Neural progenitor cell (in vitro differentiated cells): Measurements from ENCODE around the gene MIPEP. TPM values are rescaled to one million over a fixed set of nuclear protein-coding genes. Genes with fewer than 3 reads are reported as not detected.

Source experiments
- DNase-seq: peaks from one replicate; pipeline ENCODE4 v3.0.0-alpha.2; 2016; ENCODE audit warnings: low spot score
- H2AFZ ChIP-seq: fragments of 200-600 bp; sonication (generic); replicated peaks from 2 replicates; pipeline ENCODE4 v1.6.1; 2016; ENCODE audit warnings: antibody characterized with exemption
- H3F3A ChIP-seq: fragments of 200-600 bp; sonication (generic); 2 replicates; pipeline ENCODE4 v1.6.1; 2016; ENCODE audit warnings: antibody characterized with exemption, low read depth
- H3K27ac ChIP-seq: fragments of 200-600 bp; sonication (generic); 2 replicates; pipeline ENCODE4 v1.5.1; 2016; ENCODE audit warnings: mild to moderate bottlenecking
- H3K27me3 ChIP-seq: fragments of 200-600 bp; sonication (generic); 2 replicates; pipeline ENCODE4 v1.6.1; 2016; ENCODE audit warnings: mild to moderate bottlenecking, moderate library complexity
- H3K36me3 ChIP-seq: fragments of 200-600 bp; sonication (generic); 2 replicates; pipeline ENCODE4 v1.5.1; 2016
- H3K4me1 ChIP-seq: fragments of 200-600 bp; sonication (generic); 2 replicates; pipeline ENCODE4 v1.6.1; 2016; ENCODE audit warnings: mixed run types
- H3K4me2 ChIP-seq: fragments of 200-600 bp; sonication (generic); 2 replicates; pipeline ENCODE4 v1.6.1; 2016
- H3K4me3 ChIP-seq: fragments of 200-600 bp; sonication (generic); 2 replicates; pipeline ENCODE4 v1.5.1; 2016
- H3K79me2 ChIP-seq: fragments of 200-600 bp; sonication (generic); 2 replicates; pipeline ENCODE4 v1.6.1; 2016; ENCODE audit warnings: low read depth
- H3K9ac ChIP-seq: fragments of 200-600 bp; sonication (generic); 2 replicates; pipeline ENCODE4 v1.6.1; 2016
- H3K9me3 ChIP-seq: fragments of 200-600 bp; sonication (generic); 2 replicates; pipeline ENCODE4 v1.5.1; 2016; ENCODE audit warnings: low read depth
- H4K20me1 ChIP-seq: fragments of 200-600 bp; sonication (generic); 2 replicates; pipeline ENCODE4 v1.6.1; 2016; ENCODE audit warnings: low read depth
- H3K27ac Mint-ChIP-seq: 3 replicates; pipeline ENCODE4 v1.8.0; 2021; ENCODE audit warnings: mixed read lengths
- H3K27me3 Mint-ChIP-seq: 2 replicates; pipeline ENCODE4 v1.8.0; 2022; ENCODE audit warnings: low read depth, mild to moderate bottlenecking, inconsistent platforms, moderate library complexity, mixed read lengths; ENCODE audit not compliant: insufficient read depth
- H3K36me3 Mint-ChIP-seq: 3 replicates; pipeline ENCODE4 v1.8.0; 2021; ENCODE audit warnings: mixed read lengths
- H3K4me1 Mint-ChIP-seq: 3 replicates; pipeline ENCODE4 v1.8.0; 2021; ENCODE audit warnings: mixed read lengths
- H3K4me3 Mint-ChIP-seq: 3 replicates; pipeline ENCODE4 v1.8.0; 2021; ENCODE audit warnings: mild to moderate bottlenecking, moderate library complexity, mixed read lengths
- H3K9me3 Mint-ChIP-seq: 3 replicates; pipeline ENCODE4 v1.8.0; 2020; ENCODE audit warnings: mixed read lengths
- EZH2 ChIP-seq: fragments of 200-600 bp; sonication (generic); IDR thresholded peaks from 2 replicates; pipeline ENCODE4 v1.6.1; 2017; ENCODE audit warnings: antibody characterized with exemption, mild to moderate bottlenecking, moderate library complexity
- EZH2phosphoT487 ChIP-seq: fragments of 200-600 bp; sonication (generic); IDR thresholded peaks from 2 replicates; pipeline ENCODE4 v1.6.1; 2017; ENCODE audit warnings: antibody characterized with exemption
- total RNA-seq: library from RNA; depleted of rRNA; stranded (reverse); fragments of >200 nt; gene quantifications from 2 replicates; pipeline ENCODE4 v1.2.3, GENCODE V29; 2015; ENCODE audit warnings: low replicate concordance
- TF ChIP-seq, protein P1 (sequence below): fragments of 200-600 bp; sonication (generic); IDR thresholded peaks from 2 replicates; pipeline ENCODE4 v1.5.1; 2017; ENCODE audit warnings: antibody characterized with exemption, mild to moderate bottlenecking

MIPEP gene
- total RNA-seq, 1 donor from 2014 or later, result 22.8 TPM

DNA sequence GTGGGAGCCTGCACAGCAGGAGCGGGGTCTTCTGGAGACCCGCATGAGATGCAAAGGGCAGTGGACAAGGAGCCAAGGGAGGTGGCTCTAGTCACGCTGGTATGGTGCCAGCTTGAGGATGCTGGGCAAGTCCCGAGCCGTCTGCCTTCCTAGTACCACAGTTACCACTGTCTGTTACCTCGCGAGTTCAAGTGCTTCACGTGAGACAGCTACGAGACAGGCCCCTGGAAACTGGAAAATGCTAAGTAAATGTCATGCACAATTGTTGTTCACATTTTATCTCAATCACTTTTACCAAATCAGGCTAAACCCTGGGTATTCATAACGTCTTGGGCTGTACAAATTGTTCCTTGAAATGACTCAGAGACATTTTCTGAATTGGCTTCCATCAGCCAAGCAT is 163.3 kb downstream of the MIPEP start:
- Histone ChIP-seq H4K20me1 (no peaks in the 10 kb centered on the region), H3K4me1 (peaks cover 11% of the 10 kb centered on the region), H3K4me3 (no peak overlapping the region), H3K9me3 (no peaks in the 10 kb centered on the region), H3K79me2 (no peaks in the 10 kb centered on the region), H3K4me2 (no peak overlapping the region), H3K36me3 (no peaks in the 10 kb centered on the region), H3K27me3 (no peaks in the 10 kb centered on the region), H3K27ac (no peak overlapping the region), H3F3A (no peaks in the 10 kb centered on the region), H3K9ac (no peak overlapping the region), H2AFZ (no peak overlapping the region)
- TF ChIP-seq EZH2 (no peak), EZH2phosphoT487 (no peak)
- TF ChIP-seq, protein P1, sequence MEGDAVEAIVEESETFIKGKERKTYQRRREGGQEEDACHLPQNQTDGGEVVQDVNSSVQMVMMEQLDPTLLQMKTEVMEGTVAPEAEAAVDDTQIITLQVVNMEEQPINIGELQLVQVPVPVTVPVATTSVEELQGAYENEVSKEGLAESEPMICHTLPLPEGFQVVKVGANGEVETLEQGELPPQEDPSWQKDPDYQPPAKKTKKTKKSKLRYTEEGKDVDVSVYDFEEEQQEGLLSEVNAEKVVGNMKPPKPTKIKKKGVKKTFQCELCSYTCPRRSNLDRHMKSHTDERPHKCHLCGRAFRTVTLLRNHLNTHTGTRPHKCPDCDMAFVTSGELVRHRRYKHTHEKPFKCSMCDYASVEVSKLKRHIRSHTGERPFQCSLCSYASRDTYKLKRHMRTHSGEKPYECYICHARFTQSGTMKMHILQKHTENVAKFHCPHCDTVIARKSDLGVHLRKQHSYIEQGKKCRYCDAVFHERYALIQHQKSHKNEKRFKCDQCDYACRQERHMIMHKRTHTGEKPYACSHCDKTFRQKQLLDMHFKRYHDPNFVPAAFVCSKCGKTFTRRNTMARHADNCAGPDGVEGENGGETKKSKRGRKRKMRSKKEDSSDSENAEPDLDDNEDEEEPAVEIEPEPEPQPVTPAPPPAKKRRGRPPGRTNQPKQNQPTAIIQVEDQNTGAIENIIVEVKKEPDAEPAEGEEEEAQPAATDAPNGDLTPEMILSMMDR, result no peak
- H3K4me3 Mint-ChIP-seq, result no peak overlapping the region
- H3K4me1 Mint-ChIP-seq, result peaks cover 21% of the 10 kb centered on the region
- no peak overlapping the region for H3K27ac Mint-ChIP-seq
- DNase-seq, result no peak
- H3K27me3 Mint-ChIP-seq, result no peaks in the 10 kb centered on the region
- peaks cover 2% of the 10 kb centered on the region for H3K36me3 Mint-ChIP-seq
- H3K9me3 Mint-ChIP-seq, result peaks cover 3% of the 10 kb centered on the region

DNA sequence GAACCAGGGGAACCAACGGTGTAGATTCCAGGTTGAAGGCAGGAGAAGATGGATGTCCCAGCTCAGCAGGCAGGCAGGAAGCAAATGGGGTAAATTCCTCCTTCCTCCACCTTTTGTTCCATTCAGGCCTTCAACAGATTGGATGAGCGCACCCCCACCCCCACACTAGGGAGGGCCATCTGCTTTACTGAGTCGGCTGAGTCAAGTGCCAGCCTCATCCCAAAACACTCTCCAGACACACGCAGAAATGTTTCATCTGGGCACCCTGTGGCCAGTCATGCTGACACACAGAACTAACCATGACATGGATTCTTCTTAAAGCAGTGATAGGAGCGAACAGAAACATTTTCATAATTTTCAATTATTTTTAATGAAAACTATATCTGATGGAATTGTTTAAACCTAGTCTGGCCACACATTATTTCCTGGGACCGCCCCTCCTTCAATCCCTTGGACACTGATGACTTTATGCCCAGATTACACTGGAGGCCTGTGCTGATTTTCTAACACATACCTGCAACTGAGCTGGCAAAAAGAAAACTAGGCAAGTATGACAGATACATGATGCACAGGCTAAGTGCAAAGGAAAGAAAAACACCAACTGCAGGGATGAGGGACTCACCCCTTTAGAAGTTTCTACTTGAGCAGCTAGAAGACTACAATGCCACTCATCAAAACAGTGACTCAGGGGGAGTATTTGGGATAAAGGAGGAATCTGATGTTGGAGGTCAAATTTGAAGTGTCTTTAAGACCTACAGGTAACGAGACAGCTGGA is 164.8 kb downstream of the MIPEP start:
- no peak for TF ChIP-seq EZH2phosphoT487
- no peak for TF ChIP-seq EZH2
- TF ChIP-seq, protein P1, result no peak
- Histone ChIP-seq H3K4me2 (no peak overlapping the region), H3K27ac (no peak overlapping the region), H3K9ac (no peak overlapping the region), H3K36me3 (no peaks in the 10 kb centered on the region), H3K27me3 (no peaks in the 10 kb centered on the region), H3F3A (no peaks in the 10 kb centered on the region), H3K79me2 (no peaks in the 10 kb centered on the region), H4K20me1 (no peaks in the 10 kb centered on the region), H3K4me1 (peaks cover 8% of the 10 kb centered on the region), H3K4me3 (no peak overlapping the region), H2AFZ (no peak overlapping the region), H3K9me3 (no peaks in the 10 kb centered on the region)
- no peak overlapping the region for H3K27ac Mint-ChIP-seq
- H3K27me3 Mint-ChIP-seq, result no peaks in the 10 kb centered on the region
- H3K4me1 Mint-ChIP-seq, result peaks cover 19% of the 10 kb centered on the region
- no peak for DNase-seq
- peaks cover 3% of the 10 kb centered on the region for H3K9me3 Mint-ChIP-seq
- peaks cover 2% of the 10 kb centered on the region for H3K36me3 Mint-ChIP-seq
- no peak overlapping the region for H3K4me3 Mint-ChIP-seq

DNA sequence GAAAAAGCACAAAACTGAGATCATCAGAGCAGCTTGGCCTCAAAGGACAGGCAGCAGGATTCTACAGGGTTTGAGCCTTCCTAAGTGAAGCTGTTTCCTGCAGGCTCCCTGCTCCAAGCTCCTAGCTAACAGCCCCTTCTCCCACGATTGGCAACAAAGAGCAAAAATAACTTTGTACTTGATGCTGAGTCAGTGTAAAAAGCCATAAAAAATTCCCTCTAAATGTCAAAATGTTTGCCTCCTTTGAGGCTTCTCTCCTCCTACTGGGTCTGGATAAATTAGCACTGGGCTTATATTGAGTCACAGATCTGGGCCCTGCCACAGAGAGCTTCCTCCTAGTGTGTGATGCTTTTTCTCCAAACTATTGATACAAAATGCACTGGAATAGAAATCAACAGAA is 165.7 kb downstream of the MIPEP start:
- Histone ChIP-seq H3K27ac (no peak overlapping the region), H3K9ac (no peak overlapping the region), H3K27me3 (no peaks in the 10 kb centered on the region), H3K9me3 (no peaks in the 10 kb centered on the region), H3K4me1 (peaks cover 8% of the 10 kb centered on the region), H4K20me1 (no peaks in the 10 kb centered on the region), H3K4me3 (no peak overlapping the region), H2AFZ (peak overlapping the region; percentile 38), H3K79me2 (no peaks in the 10 kb centered on the region), H3K4me2 (no peak overlapping the region), H3F3A (no peaks in the 10 kb centered on the region), H3K36me3 (no peaks in the 10 kb centered on the region)
- Mint-ChIP-seq H3K36me3 (peaks cover 2% of the 10 kb centered on the region), H3K9me3 (peaks cover 3% of the 10 kb centered on the region), H3K4me3 (no peak overlapping the region), H3K4me1 (peaks cover 27% of the 10 kb centered on the region), H3K27me3 (no peaks in the 10 kb centered on the region), H3K27ac (no peak overlapping the region)
- TF ChIP-seq EZH2phosphoT487 (no peak), EZH2 (no peak)
- TF ChIP-seq, protein P1, result no peak
- no peak for DNase-seq
